ENCODE data around the gene NMUR2. TPM values are rescaled to one million over a fixed set of nuclear protein-coding genes. Genes with fewer than 3 reads are reported as not detected.

NMUR2 gene
- total RNA-seq, 1 donor from 2014 or later, result not detected

DNA sequence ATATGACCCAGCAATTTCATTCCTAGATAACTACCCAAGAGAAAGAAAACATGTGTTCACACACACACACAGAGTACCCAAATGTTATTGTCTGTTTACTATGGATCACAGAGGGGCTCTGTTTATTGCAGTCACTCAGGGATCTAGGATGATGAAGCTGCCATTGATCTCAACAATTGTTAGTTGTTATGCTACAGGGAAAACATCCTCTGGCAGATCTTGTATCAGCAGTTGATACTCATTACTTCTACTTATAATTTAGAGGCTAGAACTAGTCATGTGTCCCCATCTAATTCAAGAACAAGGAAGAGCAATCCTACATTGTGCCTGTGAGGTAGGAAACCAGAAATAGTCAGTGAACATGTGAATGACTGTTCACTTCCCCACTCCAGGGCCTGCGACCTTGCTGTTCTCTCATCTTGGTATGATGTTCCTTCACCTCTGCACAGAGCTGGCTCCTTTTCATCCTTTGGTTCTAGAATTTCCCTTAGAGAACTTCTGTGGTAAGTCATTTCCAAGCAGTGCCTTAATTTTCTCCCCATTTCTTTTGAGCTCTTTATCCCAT lies 30.3 kb downstream of the NMUR2 start:
- Histone ChIP-seq H3K4me1 (ENCODE audit: insufficient read depth, low read length) (no peaks in the 10 kb centered on the region), H3K4me3 (ENCODE audit: insufficient read depth, low read depth, low read length) (no peak overlapping the region), H3K4me2 (ENCODE audit: low read length) (no peak overlapping the region), H3K79me2 (ENCODE audit: insufficient read depth, low read length) (no peaks in the 10 kb centered on the region), H3K9me3 (ENCODE audit: insufficient read depth, low read depth, low read length) (no peaks in the 10 kb centered on the region), H4K20me1 (ENCODE audit: insufficient read depth, low read length) (no peaks in the 10 kb centered on the region), H3K27me3 (ENCODE audit: insufficient read depth, low read length) (no peaks in the 10 kb centered on the region), H3K36me3 (ENCODE audit: insufficient read depth, low read length) (no peaks in the 10 kb centered on the region), H3K27ac (ENCODE audit: low read depth, low read length) (no peak overlapping the region), H2AFZ (ENCODE audit: low read depth, low read length) (no peak overlapping the region), H3K9ac (ENCODE audit: low read length) (no peak overlapping the region)
- Mint-ChIP-seq H3K36me3 (ENCODE audit: low read depth, unreplicated experiment) (no peaks in the 10 kb centered on the region), H3K4me3 (ENCODE audit: unreplicated experiment) (no peak overlapping the region), H3K27me3 (ENCODE audit: low read depth, unreplicated experiment) (no peaks in the 10 kb centered on the region), H3K9me3 (ENCODE audit: unreplicated experiment) (no peaks in the 10 kb centered on the region), H3K27ac (ENCODE audit: unreplicated experiment) (no peak overlapping the region), H3K4me1 (ENCODE audit: low read depth, unreplicated experiment) (peaks cover 5% of the 10 kb centered on the region)
- TF ChIP-seq EZH2 (IDR thresholded peaks at IDR 0.05; ENCODE audit: insufficient read depth, low read length), result no peak
- TF ChIP-seq, protein P1, sequence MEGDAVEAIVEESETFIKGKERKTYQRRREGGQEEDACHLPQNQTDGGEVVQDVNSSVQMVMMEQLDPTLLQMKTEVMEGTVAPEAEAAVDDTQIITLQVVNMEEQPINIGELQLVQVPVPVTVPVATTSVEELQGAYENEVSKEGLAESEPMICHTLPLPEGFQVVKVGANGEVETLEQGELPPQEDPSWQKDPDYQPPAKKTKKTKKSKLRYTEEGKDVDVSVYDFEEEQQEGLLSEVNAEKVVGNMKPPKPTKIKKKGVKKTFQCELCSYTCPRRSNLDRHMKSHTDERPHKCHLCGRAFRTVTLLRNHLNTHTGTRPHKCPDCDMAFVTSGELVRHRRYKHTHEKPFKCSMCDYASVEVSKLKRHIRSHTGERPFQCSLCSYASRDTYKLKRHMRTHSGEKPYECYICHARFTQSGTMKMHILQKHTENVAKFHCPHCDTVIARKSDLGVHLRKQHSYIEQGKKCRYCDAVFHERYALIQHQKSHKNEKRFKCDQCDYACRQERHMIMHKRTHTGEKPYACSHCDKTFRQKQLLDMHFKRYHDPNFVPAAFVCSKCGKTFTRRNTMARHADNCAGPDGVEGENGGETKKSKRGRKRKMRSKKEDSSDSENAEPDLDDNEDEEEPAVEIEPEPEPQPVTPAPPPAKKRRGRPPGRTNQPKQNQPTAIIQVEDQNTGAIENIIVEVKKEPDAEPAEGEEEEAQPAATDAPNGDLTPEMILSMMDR (IDR thresholded peaks at IDR 0.05; ENCODE audit: insufficient read depth, low read depth, low read length), result no peak
- DNase-seq (ENCODE audit: low read depth) (no peak), FAIRE-seq (no peak)

DNA sequence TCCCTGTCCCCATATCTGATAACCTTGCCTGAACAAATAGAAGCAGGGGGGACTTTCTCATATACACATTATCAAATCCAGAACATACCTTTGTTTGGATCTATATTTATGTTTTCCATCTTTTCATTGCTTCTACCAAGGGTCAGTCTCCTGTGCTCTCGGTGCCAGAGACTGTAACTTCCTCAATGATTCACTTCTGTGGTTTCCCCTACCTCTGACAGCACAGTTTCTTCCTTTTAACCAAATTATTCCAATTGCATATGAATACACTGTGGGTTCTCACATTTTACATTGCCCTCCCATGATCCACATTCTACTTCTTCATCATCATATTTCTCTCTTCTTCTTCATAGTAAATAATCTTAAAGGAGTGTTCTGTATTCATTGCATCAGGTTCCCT lies 32.2 kb downstream of the NMUR2 start:
- H3K27me3 ChIP-seq (ENCODE audit: insufficient read depth, low read length), result no peaks in the 10 kb centered on the region
- FAIRE-seq (no peak), DNase-seq (ENCODE audit: low read depth) (no peak)
- H3K27ac ChIP-seq (ENCODE audit: low read depth, low read length), result no peak overlapping the region
- no peak overlapping the region for H3K27ac Mint-ChIP-seq (ENCODE audit: unreplicated experiment)
- H3K36me3 ChIP-seq (ENCODE audit: insufficient read depth, low read length), result no peaks in the 10 kb centered on the region
- no peak overlapping the region for H3K4me2 ChIP-seq (ENCODE audit: low read length)
- no peak overlapping the region for H2AFZ ChIP-seq (ENCODE audit: low read depth, low read length)
- H3K9me3 Mint-ChIP-seq (ENCODE audit: unreplicated experiment), result no peaks in the 10 kb centered on the region
- no peaks in the 10 kb centered on the region for H3K27me3 Mint-ChIP-seq (ENCODE audit: low read depth, unreplicated experiment)
- no peaks in the 10 kb centered on the region for H3K9me3 ChIP-seq (ENCODE audit: insufficient read depth, low read depth, low read length)
- H3K79me2 ChIP-seq (ENCODE audit: insufficient read depth, low read length), result no peaks in the 10 kb centered on the region
- no peak overlapping the region for H3K9ac ChIP-seq (ENCODE audit: low read length)
- no peak overlapping the region for H3K4me3 Mint-ChIP-seq (ENCODE audit: unreplicated experiment)
- TF ChIP-seq, protein P1 (IDR thresholded peaks at IDR 0.05; ENCODE audit: insufficient read depth, low read depth, low read length), result no peak
- TF ChIP-seq EZH2 (IDR thresholded peaks at IDR 0.05; ENCODE audit: insufficient read depth, low read length), result no peak
- no peaks in the 10 kb centered on the region for H3K4me1 Mint-ChIP-seq (ENCODE audit: low read depth, unreplicated experiment)
- H3K36me3 Mint-ChIP-seq (ENCODE audit: low read depth, unreplicated experiment), result no peaks in the 10 kb centered on the region
- H3K4me3 ChIP-seq (ENCODE audit: insufficient read depth, low read depth, low read length), result no peak overlapping the region
- H4K20me1 ChIP-seq (ENCODE audit: insufficient read depth, low read length), result no peaks in the 10 kb centered on the region
- H3K4me1 ChIP-seq (ENCODE audit: insufficient read depth, low read length), result no peaks in the 10 kb centered on the region

DNA sequence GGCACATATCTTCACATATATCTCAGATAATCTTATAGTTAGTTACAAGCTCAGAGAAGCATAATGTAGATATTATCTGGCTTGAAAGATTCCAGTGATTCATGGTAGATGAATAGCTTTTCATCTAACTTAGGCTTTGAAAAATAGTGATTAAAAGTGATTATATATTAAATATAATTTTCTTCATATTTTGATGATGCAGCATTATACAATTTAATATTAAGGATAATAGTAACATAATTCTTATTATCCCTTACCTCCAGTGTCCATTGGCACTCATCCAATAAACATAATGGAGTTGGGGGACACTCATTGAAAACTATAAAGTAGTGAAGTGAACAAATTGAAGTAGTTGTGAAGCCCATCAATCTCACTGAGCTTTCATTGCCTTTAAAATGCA lies 35.8 kb downstream of the NMUR2 start:
- Mint-ChIP-seq H3K4me3 (ENCODE audit: unreplicated experiment) (no peak overlapping the region), H3K9me3 (ENCODE audit: unreplicated experiment) (no peaks in the 10 kb centered on the region), H3K27me3 (ENCODE audit: low read depth, unreplicated experiment) (peaks cover 3% of the 10 kb centered on the region), H3K4me1 (ENCODE audit: low read depth, unreplicated experiment) (no peaks in the 10 kb centered on the region), H3K27ac (ENCODE audit: unreplicated experiment) (no peak overlapping the region), H3K36me3 (ENCODE audit: low read depth, unreplicated experiment) (no peaks in the 10 kb centered on the region)
- Histone ChIP-seq H3K4me3 (ENCODE audit: insufficient read depth, low read depth, low read length) (no peak overlapping the region), H3K36me3 (ENCODE audit: insufficient read depth, low read length) (no peaks in the 10 kb centered on the region), H3K27me3 (ENCODE audit: insufficient read depth, low read length) (no peaks in the 10 kb centered on the region), H3K79me2 (ENCODE audit: insufficient read depth, low read length) (no peaks in the 10 kb centered on the region), H3K9ac (ENCODE audit: low read length) (no peak overlapping the region), H3K27ac (ENCODE audit: low read depth, low read length) (no peak overlapping the region), H3K4me1 (ENCODE audit: insufficient read depth, low read length) (no peaks in the 10 kb centered on the region), H3K9me3 (ENCODE audit: insufficient read depth, low read depth, low read length) (no peaks in the 10 kb centered on the region), H4K20me1 (ENCODE audit: insufficient read depth, low read length) (no peaks in the 10 kb centered on the region), H2AFZ (ENCODE audit: low read depth, low read length) (no peak overlapping the region), H3K4me2 (ENCODE audit: low read length) (no peak overlapping the region)
- FAIRE-seq (no peak), DNase-seq (ENCODE audit: low read depth) (no peak)
- TF ChIP-seq, protein P1 (IDR thresholded peaks at IDR 0.05; ENCODE audit: insufficient read depth, low read depth, low read length), result no peak
- TF ChIP-seq EZH2 (IDR thresholded peaks at IDR 0.05; ENCODE audit: insufficient read depth, low read length), result no peak
